Limb (tissue), 2 donors: Measurements from ENCODE around the gene PPEF2.

Experiments
- DNase-seq, 2 donors: peaks; one replicate each; pipeline ENCODE4 v3.0.0-alpha.2; 2016; ENCODE audit errors: extremely low spot score in 2 of 2

PPEF2 gene

DNA sequence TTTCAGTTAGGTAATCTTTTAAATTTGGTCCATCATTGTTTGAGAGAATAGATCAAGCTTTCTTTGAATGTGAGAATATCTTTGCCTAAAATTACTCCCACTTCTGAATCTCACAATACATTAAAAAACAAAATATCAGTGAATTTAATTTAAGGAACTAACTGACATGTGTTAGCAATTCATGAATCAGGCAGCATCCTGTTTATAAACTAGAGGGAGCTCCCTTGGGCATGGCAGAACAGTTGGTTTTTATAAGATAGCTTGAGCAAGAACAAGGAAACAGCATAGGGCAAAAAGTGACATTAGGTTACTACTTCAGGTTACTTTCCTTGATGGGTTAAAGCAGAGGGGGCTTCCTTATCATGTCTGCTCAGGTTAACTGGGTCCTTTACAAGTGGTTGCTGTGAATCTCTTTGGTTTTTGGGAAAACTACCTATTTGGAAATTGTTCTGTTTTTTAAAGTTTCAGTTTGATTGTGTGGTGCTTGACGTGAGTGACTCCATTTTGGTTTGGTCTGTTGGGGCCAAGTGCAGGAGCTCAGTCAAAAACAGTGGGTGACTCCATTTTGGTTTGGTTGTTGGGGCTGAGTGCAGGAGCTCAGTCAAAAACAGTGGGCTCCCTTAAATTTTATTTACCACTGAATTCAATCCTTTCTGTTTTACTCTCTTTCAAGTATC is 68.0 kb downstream of the PPEF2 start:
- DNase-seq = no peak

DNA sequence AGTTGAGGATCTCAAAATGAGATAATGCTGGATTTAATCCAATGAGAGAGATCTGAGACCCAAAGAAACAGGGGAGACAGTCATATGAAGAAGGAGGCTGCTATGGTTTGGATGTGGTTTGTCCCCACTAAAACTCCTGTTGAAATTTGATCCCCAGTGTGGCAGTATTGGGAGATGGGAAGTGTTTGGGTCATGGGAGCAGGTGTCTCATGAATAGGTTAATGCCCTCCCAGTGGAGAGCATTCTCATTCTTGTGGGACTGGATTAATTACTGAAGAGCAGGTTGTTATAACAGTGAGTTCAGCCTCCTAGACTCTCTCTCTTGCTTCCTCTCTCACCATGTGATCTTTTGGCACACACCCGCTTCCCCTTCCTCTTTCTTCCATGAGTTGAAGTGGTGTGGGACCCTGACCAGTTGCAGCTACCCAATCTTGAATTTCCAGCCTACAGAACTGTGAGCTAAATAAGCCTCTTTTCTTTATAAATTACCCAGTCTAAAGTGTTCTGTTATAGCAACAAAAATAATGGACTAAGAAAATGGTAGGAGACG is 70.3 kb downstream of the PPEF2 start:
- no peak for DNase-seq

DNA sequence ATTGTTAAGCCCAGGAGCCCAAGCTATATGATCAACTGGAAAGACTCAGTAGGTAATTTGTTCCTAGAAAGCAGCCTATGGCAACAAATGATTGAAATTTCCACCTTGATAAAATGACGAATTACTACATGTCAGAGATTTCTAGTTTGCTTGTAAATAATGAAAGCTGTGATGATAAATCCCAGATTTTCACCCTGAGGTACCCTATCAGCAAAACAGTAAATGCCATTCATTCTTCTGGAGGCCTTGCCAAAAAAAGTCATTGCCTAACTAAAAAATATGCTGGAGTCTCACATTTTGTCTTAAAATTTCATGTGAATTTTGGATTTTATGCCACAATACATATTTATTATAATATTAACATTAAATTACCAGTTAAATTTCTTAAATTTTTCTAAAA is 71.3 kb downstream of the PPEF2 start:
- no peak for DNase-seq

DNA sequence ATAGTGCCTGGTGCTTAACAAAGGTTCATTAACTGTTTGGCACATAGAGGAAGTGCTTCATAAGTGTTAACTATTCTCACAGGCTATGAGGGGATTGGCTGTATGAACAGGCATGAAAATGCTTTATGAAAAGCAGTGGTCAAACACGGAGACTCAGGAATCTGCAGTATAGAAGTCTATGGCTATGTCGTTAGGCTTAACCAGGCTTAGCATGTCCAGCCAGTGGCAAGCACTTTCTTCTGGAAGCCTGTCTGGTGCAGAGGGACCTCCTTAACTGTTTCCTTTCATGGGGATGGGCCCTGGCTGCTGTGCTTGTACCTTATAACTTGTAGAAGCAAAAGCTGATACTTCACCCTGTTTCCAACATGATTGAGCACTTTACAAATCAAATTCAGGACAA is 78.4 kb downstream of the PPEF2 start:
- no peak for DNase-seq

DNA sequence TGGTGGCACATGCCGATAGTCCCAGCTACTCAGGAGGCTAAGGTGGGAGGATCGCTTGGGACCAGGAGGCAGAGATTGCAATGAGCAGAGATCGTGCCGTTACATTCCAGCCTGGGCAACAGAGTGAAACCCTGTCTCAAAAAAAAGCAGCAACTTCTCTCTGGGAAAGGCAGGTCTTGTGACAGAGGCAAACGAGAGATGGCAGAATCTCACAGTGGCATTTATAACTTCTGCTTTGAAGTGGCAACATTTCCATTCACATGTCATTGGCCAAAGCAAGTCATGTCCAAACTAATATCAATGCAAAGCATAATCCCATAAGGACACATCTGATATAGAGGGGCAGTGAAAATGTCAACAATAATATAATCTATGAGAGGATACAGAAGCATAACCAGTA is 79.8 kb downstream of the PPEF2 start:
- no peak for DNase-seq

DNA sequence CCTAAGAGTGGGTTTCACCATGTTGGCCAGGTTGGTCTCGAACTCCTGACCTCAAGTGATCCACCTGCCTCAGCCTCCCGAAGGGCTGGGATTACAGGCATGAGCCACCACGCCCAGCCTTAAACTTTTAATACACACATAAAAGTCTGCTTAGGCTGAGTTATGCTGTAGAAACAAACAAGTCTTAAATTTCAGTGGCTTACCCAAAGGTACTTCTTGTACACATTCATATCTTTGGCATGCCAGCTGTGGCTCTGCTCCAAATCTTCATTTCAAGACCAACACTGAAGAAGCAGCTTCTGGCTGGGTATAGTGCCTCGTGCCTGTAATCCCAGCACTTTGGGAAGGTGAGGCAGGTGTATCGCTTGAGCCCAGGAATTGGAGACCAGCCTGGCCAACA is 80.3 kb downstream of the PPEF2 start:
- no peak for DNase-seq

DNA sequence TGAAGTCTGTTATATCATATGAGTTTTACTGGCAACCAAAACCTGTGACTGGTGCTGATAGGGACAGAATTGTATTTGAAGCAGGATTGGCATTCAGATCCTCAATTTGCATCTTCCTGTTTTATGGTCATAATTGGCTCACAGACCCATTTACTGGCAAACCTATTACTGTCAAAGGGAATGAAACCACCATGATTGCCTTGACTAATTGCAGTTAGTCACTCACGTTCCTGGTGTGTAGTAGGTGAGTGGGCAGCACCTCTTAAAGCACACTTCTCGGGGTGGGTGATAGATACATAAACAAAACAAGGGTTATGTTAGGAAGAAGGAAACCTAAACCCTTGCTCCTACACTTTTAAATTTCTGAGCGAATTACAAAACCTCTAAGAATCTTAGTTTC is 81.0 kb downstream of the PPEF2 start:
- DNase-seq = no peak

DNA sequence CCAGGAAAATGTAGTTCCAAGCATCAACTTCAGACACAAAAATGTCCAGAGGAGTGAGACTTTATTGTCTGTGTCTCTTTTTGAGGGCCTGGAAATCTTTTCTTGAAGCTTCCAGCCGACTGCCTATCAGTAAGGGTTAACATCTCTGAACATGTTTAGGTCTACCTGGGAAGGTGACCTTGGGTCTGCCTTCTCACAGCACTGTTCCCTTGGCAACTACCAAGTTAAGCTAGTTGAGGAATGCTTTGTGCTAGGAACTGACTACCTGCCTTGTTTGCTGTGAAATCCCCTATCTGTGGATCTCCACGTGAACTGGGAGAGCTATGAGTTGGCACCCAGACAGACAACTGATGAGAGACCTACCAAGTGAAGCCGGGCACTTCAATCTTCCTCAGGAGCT is 81.6 kb downstream of the PPEF2 start:
- no peak for DNase-seq

DNA sequence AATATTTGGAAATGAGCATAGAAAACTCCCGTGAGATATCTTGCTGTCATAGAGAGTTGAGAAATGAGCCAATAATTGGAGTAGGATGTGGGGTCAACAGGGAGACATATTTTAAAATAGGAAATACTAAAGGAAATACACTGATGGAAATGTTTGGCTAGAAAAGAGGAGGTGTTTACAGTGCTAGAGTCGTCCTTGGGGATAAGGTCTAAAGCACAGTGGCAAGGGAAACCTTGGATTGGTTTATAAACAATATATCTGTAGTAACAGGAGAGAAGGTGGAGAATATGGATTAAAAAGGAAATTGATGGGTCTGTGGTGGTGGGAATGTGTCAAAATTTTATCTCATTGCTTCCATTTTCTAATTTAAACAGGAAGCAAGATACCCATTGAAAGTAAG is 82.1 kb downstream of the PPEF2 start:
- no peak for DNase-seq

DNA sequence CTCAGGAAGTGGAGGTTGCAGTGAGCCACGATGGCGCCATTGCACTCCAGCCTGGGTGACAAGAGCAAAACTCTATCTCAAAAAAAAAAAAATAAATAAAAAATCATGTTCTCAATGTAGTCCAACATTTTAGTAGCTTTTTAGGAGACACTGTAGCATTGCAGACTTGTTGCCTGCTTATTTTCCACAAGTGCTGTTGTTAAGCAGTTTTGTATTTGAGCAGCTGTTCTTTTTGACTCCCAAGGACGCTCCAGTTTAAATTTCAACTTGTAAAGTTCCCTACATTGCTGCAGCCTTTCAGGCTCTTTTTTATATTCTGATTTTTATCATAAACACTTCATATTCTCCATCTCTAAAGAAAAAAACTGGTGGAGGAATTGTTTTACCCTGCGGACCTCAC is 83.1 kb downstream of the PPEF2 start:
- no peak for DNase-seq

DNA sequence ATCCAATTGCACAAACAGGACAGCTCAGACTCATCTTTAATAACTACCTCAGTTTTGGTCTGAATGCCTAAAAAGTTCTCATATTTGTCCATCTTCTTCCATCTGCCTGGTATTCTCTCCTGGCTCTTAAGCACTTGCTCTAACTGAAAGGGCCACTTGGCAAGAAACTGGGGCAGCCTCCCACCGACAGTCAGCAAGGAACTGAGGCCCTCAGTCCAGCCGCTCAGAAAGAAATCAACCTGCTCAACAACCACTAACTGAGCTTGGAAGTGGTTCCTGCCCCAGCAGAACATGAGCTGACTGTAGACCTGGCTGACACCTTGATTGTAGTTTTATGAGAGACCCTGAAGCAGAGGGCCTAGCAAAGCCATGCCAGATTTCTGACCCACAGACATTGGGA is 84.4 kb downstream of the PPEF2 start:
- DNase-seq = no peak
